Coronary artery (tissue), 2 donors: ENCODE results near the gene LRPPRC.

ENCODE experiments used
- DNase-seq: peaks from one replicate; pipeline ENCODE4 v3.0.0-alpha.2; 2017; ENCODE audit warnings: low spot score
- H3K27ac ChIP-seq, 2 donors: fragments of 200-600 bp; sonication (generic); one replicate each; pipeline ENCODE4 v1.5.1; 2016 to 2019
- H3K4me3 ChIP-seq: fragments of 200-600 bp; sonication (generic); 2 replicates; pipeline ENCODE4 v1.5.1; 2016; ENCODE audit warnings: mild to moderate bottlenecking, moderate library complexity
- TF ChIP-seq, protein P1 (sequence below): fragments of 200-600 bp; sonication (generic); IDR thresholded peaks from one replicate; pipeline ENCODE4 v1.5.1; 2019; ENCODE audit warnings: antibody characterized with exemption

LRPPRC gene

DNA sequence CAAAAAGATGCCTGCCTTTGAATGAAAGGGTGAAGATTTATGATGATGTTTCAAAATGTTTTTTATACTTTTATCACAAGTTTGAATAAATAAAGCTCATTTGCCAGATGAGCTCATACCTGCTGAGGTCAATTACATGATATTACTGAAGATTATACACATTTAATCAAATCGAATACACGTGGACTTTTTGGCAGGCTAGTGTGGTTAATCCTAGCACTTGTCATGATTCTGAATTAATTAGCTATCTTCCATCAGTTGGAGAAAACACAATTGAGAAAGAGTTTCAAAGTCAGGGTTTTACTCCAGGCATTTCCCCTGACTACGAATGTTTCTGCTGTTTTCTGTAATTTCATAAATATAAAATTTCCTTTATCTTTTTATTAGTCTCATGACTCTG, 54.4 kb downstream of the LRPPRC start:
- H3K4me3 ChIP-seq = no peak overlapping the region
- DNase-seq = no peak
- TF ChIP-seq, protein P1, sequence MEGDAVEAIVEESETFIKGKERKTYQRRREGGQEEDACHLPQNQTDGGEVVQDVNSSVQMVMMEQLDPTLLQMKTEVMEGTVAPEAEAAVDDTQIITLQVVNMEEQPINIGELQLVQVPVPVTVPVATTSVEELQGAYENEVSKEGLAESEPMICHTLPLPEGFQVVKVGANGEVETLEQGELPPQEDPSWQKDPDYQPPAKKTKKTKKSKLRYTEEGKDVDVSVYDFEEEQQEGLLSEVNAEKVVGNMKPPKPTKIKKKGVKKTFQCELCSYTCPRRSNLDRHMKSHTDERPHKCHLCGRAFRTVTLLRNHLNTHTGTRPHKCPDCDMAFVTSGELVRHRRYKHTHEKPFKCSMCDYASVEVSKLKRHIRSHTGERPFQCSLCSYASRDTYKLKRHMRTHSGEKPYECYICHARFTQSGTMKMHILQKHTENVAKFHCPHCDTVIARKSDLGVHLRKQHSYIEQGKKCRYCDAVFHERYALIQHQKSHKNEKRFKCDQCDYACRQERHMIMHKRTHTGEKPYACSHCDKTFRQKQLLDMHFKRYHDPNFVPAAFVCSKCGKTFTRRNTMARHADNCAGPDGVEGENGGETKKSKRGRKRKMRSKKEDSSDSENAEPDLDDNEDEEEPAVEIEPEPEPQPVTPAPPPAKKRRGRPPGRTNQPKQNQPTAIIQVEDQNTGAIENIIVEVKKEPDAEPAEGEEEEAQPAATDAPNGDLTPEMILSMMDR = no peak
- H3K27ac ChIP-seq = no peak overlapping the region

DNA sequence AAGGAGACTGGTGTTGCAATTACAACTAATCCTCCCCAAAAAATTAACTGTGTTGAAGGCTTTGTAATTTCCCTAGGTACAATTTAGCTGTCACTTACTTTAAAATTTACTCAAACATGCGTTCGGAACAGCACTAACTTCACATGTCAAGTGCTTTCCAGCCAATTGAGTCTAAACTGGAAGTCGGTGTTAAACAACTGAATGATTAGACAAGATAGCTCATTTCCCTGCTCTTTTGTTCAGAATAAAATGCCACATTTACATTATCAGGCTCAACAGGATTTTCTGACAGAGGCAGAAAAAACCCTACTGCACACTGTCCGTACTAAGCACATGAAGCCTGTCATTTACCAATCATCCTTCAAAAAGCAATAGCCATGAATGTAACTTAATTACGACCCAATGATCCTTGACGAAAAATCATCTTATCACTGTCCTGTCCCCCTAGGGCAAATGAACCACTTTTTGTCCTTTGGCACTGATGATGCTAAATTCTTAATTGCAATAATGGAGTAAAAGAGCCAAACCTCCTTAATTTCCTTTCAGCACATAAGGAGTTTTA, 56.0 kb downstream of the LRPPRC start:
- Histone ChIP-seq H3K27ac (no peak overlapping the region), H3K4me3 (no peak overlapping the region)
- DNase-seq = no peak
- TF ChIP-seq, protein P1 = no peak

DNA sequence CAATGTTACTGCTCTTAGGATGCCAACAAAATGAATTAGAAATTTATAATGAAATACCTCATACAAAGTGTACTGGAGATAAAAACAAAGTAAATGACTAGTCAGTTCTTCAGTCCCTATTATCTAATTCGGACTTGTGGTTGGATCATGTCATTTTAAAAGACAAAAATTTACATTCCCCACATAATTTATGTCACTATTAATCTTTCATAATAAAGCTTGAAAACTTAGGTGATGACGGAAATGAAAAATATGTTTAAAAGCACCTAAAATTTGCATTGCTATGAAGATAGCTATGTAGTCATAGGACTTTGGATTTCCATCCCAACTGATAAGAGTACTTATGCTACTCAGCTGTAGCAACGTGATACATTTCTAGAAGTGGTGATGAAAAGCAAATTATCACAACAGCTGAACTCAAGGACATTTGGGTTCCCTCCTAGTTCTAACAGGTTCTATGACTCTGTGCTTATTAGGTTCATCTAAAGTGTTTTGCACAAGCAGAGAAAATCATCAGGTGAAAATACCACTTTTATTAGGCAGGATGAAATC, 58.4 kb downstream of the LRPPRC start:
- TF ChIP-seq, protein P1 = no peak
- Histone ChIP-seq H3K27ac (no peak overlapping the region), H3K4me3 (no peak overlapping the region)
- no peak for DNase-seq

- no peak for DNase-seq
- H3K27ac ChIP-seq = no peak overlapping the region
- H3K4me3 ChIP-seq = no peak overlapping the region
- TF ChIP-seq, protein P1 = no peak
Measured at GRCh38 chr2:43934567-43934966, 61.2 kb downstream of the LRPPRC start.

GRCh38 chr2:43931293-43931692, 64.5 kb downstream of the LRPPRC start:
- Histone ChIP-seq H3K4me3 (no peak overlapping the region), H3K27ac (no peak overlapping the region)
- DNase-seq = no peak
- TF ChIP-seq, protein P1 = no peak

GRCh38 chr2:43927442-43927841, 68.3 kb downstream of the LRPPRC start:
- DNase-seq = no peak
- no peak overlapping the region for H3K27ac ChIP-seq
- TF ChIP-seq, protein P1 = no peak
- no peak overlapping the region for H3K4me3 ChIP-seq

DNA sequence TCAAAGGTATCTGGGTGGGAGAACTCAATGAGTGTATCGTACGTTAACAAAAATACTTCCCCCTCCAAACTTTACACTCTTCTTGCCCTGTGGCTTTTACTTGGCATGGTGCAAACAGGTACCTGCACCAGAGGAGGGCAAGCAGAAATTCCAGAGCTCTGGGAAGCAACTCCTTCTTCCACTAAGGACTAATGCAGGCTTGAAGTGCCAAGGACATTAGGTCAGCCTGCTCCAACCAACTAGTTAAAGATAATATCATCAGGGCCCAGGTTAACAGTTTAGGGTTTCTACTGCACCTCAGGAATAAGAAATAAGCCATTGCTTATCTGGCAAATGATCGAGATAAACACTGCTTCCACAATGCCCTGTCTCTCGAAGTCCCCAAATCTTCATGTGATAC, 70.4 kb downstream of the LRPPRC start:
- no peak overlapping the region for H3K4me3 ChIP-seq
- DNase-seq = no peak
- no peak overlapping the region for H3K27ac ChIP-seq
- TF ChIP-seq, protein P1 = no peak
